ENCODE results near the gene LONRF3.

- TF ChIP-seq EP300 (IDR thresholded peaks at IDR 0.05), result no peak
- TF ChIP-seq, protein P1, sequence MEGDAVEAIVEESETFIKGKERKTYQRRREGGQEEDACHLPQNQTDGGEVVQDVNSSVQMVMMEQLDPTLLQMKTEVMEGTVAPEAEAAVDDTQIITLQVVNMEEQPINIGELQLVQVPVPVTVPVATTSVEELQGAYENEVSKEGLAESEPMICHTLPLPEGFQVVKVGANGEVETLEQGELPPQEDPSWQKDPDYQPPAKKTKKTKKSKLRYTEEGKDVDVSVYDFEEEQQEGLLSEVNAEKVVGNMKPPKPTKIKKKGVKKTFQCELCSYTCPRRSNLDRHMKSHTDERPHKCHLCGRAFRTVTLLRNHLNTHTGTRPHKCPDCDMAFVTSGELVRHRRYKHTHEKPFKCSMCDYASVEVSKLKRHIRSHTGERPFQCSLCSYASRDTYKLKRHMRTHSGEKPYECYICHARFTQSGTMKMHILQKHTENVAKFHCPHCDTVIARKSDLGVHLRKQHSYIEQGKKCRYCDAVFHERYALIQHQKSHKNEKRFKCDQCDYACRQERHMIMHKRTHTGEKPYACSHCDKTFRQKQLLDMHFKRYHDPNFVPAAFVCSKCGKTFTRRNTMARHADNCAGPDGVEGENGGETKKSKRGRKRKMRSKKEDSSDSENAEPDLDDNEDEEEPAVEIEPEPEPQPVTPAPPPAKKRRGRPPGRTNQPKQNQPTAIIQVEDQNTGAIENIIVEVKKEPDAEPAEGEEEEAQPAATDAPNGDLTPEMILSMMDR (IDR thresholded peaks at IDR 0.05), result peak; percentile 60 to 63 (median 63)
Measured at GRCh38 chrX:119067023-119067739, 92.8 kb downstream of the LONRF3 start.
